GM19324 (cell line): ENCODE data around the gene SORD.
"Not testable (repeated sequence)": the region's sequence is repeated elsewhere in the genome, so short reads cannot be mapped to it uniquely, and the experiment has no call there.

ENCODE experiments used
- ATAC-seq: cut with Tn5 transposase; IDR thresholded peaks from one replicate; pipeline ENCODE4 v1.9.1; 2021; ENCODE audit warnings: mild to moderate bottlenecking, moderate library complexity; ENCODE audit not compliant: unreplicated experiment, low FRiP score

The SORD gene

DNA sequence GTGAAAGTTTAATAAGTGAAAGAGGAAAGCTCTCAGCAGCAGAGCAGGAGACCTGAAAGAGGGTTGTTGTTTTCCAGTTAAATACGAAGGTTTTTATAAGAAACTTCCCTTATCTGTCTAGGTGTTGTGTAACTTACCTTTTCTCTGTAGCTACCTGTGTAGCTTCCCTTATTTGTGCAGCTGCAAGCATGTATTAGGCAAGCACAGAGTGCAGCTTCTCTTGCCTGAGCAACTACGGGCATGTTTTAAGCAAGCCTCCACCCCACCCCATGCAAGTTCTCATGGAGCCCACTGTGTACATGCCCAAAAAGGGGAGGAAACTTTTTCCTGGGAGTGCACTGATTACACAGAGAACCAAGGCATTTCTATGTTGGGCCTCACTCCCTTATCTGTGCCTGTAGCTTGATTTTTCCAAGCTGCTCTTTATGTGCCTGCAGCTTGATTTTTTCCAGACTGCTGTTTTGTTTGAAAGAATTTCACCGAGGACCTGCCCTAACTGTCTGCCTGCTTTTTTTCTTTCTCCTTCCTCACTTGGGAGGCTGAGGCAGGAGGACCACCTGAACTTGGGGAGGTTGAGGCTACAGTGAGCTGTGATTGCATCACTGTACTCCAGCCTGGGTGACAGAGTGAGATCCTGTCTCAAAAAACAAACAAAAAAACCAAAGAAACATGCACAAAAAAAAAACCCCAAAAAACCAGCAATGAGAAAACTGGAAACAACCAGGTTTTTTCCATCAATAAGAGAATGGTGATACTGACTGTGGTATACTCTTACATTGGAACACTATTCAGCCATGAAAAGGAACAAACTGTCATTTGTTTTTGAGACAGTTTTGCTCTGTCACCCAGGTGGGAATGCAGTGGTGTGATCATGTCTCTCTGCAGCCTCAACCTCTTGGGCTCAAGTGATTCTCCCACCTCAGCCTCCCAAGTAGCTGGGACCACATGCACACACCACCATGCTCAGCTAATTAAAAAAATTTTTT, 36.0 kb downstream of the SORD start:
- not testable (repeated sequence) for ATAC-seq

- ATAC-seq, result not testable (repeated sequence)
These were observed 39.3 kb downstream of the SORD start for GRCh38 chr15:45062301-45062700.

GRCh38 chr15:45064386-45064785, 41.4 kb downstream of the SORD start:
- ATAC-seq, result no peak

- ATAC-seq, result not testable (repeated sequence)
These were observed 47.0 kb downstream of the SORD start for GRCh38 chr15:45069942-45070360.

- ATAC-seq, result not testable (repeated sequence)
These were observed 50.6 kb downstream of the SORD start for GRCh38 chr15:45073602-45074001.

GRCh38 chr15:45075440-45076320, 52.7 kb downstream of the SORD start:
- not testable (repeated sequence) for ATAC-seq

DNA sequence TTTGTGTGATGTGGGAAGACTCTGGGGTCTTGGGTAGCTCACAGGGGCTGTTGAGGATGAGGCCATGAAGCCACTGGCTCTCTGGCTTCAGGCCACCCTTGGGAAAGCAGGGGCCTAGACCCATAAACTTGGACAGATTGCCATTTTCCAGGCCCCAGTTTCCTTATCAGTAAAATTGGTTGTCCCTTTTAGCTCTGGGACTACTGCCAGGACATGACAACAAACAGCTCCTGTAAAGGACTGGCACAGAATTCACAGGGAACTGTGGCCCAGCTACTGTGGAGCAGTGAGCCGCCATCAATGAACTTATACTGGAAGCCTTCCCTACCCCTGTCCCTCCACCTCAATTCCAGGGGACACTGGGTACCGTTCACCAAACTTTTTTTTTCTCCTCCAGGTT, 54.4 kb downstream of the SORD start:
- ATAC-seq, result not testable (repeated sequence)

GRCh38 chr15:45079201-45079600, 56.2 kb downstream of the SORD start:
- not testable (repeated sequence) for ATAC-seq

- ATAC-seq, result not testable (repeated sequence)
These were observed 56.7 kb downstream of the SORD start for GRCh38 chr15:45079628-45080246.

GRCh38 chr15:45080593-45080992, 57.6 kb downstream of the SORD start:
- ATAC-seq, result not testable (repeated sequence)

DNA sequence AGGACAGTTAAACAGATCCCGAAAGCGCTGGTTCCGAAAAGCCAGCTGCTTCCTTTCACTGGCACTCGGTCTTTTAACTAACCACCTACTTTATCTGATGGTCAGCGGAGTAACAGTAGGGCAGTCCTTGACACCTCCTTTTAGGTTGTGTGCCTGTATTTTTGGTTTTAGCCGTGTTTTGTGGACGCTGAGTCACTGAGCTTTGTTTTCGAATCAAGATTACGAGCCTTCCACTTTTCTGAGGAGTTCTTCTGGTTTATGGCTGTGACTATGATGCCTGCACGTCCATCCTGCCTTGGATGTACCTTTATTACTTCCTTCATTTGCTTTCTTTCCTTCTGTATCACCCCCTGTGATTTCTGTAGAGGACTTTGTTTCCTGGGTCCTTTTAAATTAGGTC, 59.4 kb downstream of the SORD start:
- ATAC-seq, result not testable (repeated sequence)

GRCh38 chr15:45083223-45083622, 60.2 kb downstream of the SORD start:
- ATAC-seq, result no peak

DNA sequence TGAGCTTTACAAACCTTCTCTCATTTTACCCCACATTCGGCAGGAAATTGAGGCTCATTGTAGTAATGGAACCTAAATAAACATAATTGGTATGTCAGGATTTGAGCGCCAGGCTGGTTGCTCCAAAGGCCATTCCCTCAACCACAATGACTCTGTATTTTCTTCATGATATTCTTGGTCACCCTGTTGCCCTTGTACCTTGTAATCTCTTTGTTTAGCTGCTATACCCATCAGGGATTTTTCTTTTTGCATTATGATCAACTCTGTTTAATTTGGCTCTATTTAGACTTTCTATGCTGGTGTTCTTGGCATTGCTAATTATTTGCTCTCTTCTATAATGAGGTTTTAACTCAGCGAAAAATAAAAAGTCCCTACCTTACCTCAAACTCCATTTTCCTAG, 61.2 kb downstream of the SORD start:
- ATAC-seq, result no peak

- ATAC-seq, result no peak
These were observed 64.5 kb downstream of the SORD start for GRCh38 chr15:45087513-45087912.

- no peak for ATAC-seq
These were observed 66.1 kb downstream of the SORD start for GRCh38 chr15:45088801-45089711.

DNA sequence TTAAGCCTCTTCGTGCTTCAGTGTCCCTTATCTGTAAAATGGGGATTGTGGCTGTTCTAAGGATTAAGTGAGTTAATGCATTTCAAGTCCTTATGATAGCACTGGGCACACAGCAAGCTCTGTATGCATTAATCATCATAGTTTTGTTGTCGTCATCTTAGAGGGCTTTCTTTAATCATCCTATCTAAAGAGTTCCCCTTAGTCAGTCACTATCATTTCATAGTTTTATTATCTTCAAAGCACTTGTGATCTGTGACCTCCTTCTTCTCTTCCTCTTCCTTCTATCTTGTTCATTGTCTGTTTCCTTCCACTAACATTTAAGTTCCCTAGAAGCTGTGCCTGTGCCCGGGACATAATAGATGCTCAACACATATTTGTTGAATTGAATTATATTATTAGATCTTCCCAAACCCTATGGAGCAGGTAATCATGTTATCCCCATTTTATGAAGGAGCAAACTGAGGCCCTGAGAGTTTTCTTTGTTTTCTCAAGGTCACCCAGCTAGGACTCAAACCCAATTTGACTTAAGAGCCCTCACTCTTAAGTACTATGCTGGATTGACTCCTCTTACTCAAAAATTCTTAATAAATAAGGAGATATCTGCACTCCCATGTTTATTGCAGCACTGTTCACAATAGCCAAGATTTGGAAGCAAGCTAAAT, 66.8 kb downstream of the SORD start:
- ATAC-seq, result no peak

- no peak for ATAC-seq
These were observed 68.2 kb downstream of the SORD start for GRCh38 chr15:45091161-45091560.

- ATAC-seq, result no peak
These were observed 68.6 kb downstream of the SORD start for GRCh38 chr15:45091576-45091975.

DNA sequence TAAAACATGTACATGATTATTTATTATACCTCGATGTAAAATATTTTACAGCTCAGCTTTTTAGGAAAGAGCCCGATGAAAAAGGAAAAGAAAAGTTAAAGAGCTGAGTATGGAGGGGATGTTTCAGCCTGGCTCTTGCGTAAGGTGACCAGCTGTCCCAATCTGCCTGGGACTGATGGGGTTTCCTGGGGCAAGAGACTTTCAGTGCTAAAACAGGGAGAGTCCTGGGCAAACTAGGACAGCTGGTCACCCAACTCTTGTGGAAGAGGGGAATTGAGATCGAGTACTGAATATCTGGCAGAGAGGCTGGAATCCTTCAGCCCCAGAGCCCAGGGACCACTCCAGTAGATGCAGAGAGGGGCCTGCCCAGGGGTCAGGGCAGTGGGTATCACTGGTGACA, 70.0 kb downstream of the SORD start:
- no peak for ATAC-seq
